ENCODE measurements around the gene EIF1AD.
A peak's percentile ranks its signal among the peaks of the same experiment; 100 is the strongest.
"Not testable (repeated sequence)": the region's sequence is repeated elsewhere in the genome, so short reads cannot be mapped to it uniquely, and the experiment has no call there.

Gene EIF1AD

GRCh38 chr11:66020618-66021357, 18.8 kb upstream of the EIF1AD start:
- no peak for DNase-seq

DNA sequence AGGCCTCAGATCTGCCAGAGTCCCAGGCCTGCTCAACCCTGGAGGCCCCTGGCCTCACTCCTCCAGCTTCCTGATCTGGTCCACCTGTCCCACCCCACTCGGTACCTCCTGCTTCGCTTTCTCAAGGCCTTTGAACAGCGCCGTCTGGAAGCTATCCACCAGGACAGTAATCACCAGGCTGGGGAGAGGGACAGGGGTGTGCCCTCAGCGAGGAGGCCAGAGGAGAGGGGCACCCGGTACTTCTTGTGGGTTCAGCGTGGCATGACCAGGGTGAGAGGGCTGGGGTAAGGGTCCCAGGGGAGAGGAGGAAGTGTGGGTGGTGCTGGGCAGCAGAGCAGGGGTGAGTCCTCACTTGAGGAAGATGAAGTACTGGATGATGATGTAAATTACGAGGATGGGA, 18.3 kb upstream of the EIF1AD start:
- DNase-seq: no peak

DNA sequence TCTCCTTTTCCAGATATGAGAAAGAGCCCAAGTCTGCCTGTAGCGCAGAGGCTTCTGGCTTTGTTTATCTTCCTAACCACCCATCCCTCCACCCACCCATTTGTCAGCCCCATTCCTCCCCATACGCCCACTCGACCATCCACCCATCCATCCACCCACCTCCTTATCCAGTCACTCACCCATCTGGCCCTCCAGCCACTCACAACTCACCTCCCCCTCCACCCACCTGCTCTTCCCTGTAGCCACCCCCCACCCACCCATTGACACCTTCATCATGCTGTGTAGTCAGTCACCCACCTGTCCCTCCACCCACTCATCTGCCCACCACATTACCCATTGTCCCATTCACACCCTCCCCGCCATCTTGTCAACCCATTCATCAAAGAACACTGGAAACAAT, 15.4 kb upstream of the EIF1AD start:
- no peak for DNase-seq

DNA sequence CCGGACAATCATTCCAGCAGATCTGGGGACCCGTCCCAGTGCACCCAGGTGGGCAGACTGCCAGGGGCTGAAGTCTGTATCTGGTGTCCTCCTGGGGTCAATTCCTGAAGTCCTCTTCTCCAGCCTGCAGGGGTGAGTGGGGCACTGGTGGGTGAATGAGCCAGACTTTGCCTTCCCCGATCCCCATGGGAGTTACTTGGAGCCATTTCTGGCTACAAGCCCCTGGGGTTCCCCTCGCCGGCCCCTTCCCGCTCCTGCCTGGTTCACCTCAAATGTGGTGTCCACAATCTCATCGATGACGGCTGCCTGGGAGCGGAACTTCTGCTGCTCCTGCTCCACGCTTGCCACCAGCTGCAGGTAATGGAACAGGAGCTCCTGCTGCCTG, 14.8 kb upstream of the EIF1AD start:
- DNase-seq: no peak

DNA sequence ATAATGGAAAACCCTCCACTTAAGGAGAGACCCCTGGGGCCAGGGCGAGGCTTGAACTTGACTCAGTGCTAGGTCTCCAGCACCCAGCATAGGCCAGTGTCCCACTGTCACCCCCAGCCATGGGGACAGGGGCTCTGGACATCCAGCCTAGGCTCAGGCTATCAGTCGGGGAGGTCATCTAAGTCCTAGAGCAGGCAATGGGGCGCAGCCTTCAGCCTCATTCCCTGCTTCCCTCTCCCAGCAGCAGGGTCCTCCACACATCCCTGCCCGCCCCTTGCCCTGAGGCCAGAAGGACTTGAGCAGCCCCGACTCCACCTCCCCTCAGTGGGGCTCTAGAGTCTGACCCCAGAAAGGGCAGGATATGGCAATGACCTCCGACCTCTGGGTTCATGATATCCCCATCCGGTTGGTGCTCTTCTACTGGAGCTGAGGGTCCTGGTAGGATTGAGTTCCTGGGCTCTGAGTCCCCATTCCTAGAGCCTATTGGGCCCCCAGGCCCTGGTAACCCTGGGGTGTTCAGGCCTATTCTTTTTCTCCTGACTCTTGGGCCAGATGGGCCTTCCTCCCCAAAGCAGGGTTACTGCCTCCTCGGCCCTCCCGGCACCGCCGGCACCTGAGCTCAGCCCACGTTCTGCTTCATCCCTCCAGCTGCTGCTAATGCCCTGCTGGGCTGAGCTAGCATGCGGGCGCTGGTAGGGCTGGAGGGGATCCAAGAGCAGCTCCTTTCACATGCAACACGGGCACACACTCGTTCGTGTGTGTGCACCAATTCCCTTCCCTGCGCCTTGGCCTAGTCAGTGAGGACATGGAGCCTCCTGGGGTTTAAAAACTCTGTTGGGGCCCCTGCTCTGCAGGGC, 14.2 kb upstream of the EIF1AD start:
- peak; percentile 13 for DNase-seq

DNA sequence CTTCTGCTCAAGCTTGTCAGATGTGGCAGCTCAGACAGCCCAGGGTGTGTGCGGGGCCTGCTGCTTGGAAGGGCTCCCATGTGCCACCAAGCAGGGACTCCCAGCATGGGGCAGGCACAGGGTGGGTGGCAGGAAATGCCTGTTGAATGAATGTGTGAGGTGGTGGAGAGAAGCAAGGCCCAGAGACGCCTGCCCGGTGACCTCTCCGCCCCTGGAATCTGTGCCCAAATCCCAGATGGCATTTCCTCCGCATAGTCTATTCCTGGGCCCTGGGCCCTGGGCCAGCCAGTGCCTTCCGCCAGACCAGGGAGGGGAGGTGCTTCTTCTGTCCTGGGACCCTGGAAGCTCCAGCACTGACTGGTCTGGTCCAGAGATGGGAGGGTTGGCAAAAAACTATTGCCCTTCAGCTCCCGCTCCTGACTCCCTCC, 13.5 kb upstream of the EIF1AD start:
- DNase-seq: no peak

GRCh38 chr11:66014804-66015453, 13.0 kb upstream of the EIF1AD start:
- DNase-seq: no peak

- no peak for DNase-seq
Observed at GRCh38 chr11:66013762-66014100, 11.8 kb upstream of the EIF1AD start.

DNA sequence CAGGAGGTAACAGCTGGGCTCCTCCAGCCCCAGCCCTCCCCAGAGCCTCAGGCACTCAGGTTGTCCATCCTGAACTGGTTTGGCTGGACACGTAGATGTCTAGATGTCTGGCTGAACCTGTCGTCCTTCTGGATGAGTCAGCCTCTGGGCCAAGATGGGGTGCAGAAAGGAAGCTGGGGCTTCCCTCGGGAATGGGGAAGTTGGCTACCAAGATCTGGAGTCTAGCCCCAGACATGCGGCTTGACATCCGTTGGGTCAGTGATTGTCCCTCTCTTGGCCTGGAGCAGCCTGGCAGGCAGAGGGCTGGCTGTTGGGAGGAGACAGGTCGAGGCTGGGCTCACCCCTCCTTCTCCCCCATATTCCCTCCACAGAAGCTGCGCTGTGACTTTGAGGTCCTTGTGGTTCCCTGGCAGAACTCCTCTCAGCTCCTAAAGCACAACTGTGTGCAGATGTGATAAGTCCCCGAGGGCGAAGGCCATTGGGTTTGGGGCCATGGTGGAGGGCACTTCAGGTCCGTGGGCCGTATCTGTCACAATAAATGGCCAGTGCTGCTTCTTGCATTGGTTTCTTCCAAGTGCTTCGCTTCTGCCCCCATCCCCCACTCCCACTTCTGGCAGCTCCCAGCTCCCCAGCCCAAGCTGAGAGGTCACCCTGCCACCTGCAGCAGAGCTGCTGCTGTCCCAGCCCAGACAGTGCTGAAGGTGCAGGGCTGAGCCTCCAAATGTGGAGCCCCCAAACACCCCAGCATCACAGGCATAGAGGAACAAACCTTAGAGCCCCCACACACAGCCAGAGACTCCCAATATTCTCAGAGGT, 11.2 kb upstream of the EIF1AD start:
- DNase-seq: no peak

DNA sequence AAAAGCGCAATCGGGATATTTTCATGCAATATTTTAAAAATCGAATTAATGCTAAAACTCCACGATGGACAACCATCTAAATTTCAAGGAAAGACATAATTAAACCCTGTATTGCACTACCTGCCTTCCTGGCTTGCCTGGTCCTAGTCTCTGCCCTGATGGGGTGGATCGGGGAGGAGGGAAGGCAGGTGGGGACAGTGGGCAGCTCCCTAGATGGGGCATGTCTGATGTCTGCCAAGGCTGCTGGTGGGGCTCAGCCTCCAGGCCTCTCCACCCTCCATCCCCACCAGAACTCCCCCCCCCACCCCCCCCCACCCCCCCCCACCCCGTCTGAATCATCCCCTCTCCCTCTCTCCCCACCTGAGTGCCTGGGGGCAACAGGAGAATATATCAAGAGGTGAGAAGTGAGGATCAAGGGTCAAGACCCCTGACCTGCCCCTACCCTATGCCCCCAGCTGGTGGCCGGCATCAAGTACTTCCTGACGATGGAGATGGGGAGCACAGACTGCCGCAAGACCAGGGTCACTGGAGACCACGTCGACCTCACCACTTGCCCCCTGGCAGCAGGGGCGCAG, 10.5 kb upstream of the EIF1AD start:
- DNase-seq: no peak

GRCh38 chr11:66011785-66012303, 9.9 kb upstream of the EIF1AD start, which contains the start of gene CST6:
TSS of gene CST6 (plus strand) at chr11:66012008. CDS start at chr11:66012045, 37 bp downstream.
- DNase-seq: no peak

DNA sequence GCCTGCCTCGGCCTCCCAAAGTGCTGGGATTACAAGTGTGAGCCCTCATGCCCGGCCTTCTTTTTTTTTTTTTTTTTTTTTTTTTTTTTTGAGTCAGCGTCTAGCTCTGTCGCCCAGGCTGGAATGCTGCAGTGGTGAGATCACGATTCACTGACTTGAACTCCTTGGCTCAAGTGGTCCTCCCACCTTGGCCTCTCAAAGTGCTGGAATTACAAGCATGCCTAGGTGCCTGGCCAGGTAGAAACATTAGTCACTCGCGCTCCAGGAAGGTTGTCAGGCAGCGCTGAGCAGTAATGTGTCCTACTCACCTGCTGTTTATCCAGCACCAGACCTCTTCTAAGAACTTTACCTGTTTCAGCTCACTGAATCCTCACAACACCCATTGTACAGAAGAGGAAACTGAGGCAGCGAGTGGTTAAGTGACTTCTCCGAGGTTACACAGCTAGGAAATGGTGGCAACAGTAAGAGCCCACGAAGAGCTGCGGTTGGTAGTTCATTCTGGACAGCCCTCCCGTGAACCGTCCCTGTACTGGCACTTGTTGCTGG, 9.4 kb upstream of the EIF1AD start:
- no peak for DNase-seq

DNA sequence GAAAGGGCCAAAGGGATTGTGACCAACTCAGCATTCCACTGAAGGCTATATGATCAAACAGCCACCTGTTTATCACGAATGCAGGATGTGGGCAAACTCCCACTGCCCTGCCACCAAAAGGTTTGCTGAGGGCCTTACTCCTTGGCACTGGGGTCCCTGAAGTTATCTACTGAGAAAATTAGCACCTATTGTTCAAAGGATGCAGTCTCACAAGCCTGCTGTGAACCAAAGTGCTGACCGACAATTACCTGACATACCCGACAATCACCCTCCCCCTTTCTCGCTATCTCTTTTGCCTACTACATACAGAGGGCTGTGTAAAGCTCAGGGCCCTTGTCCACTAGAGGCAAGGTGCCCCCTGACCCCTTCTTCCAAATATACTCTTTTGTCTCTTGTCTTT, 8.1 kb upstream of the EIF1AD start:
- not testable (repeated sequence) for DNase-seq

GRCh38 chr11:66008468-66009101, 6.6 kb upstream of the EIF1AD start:
- no peak for DNase-seq

GRCh38 chr11:66008095-66008467, 6.1 kb upstream of the EIF1AD start:
- no peak for DNase-seq

GRCh38 chr11:66007201-66007634, 5.3 kb upstream of the EIF1AD start:
- DNase-seq: no peak

GRCh38 chr11:66006891-66007176, 4.9 kb upstream of the EIF1AD start:
- no peak for DNase-seq

DNA sequence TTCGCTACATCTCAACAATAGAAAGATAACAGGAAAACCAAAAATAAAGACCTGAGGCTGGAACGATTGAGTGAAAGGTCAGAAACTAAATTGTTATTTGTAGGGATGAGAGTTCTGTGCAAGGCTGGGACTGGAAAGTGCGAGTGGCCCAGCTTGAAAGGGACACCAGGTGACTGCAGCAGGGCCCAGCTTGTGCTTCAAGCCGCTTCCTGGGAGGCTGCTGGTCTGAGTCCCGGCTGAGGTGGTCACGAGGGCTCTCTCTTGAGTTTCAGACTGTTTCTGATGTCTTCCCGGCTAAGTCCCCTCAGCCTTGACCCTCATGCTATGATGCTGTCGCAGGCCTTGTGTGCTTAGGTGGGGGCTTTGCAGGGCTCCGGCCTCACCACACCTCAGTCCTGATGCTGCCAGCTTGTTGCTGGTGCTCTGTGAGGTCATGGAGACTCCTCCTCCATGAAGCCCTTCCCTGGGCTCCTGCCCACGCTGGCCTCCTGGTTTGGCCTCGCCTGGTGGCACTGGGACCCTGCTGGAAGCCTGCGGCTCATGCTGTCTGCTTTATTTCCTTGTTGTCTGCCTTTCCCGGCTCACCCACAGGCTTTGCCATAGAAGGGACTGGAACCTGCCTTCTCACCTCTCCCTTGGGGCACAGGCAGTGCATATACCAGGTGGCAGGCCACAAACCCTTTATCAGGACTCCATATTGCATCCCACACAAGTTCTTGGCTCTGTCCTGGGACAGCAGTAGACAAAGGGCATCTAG, 4.4 kb upstream of the EIF1AD start:
- no peak for DNase-seq

DNA sequence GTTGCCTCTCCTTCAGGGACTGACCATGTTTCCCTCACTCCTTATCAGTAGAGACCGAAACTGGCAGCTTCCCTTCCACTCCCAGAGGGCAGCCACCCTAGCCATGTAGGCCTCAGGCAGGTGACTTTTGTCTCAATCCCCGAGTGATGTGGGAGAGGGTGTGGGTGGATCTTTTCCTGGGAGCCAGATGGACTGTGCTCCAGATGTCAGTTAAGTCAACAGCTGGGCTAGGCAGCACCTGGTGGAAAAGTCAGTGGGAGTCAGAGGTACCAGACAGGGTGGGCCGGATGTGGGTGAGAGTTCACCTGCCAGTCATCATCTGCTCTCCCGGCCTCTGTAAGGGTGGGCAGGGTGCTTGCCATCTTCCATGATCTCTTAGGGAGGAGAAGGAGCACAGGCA, 2.2 kb upstream of the EIF1AD start:
- no peak for DNase-seq

DNA sequence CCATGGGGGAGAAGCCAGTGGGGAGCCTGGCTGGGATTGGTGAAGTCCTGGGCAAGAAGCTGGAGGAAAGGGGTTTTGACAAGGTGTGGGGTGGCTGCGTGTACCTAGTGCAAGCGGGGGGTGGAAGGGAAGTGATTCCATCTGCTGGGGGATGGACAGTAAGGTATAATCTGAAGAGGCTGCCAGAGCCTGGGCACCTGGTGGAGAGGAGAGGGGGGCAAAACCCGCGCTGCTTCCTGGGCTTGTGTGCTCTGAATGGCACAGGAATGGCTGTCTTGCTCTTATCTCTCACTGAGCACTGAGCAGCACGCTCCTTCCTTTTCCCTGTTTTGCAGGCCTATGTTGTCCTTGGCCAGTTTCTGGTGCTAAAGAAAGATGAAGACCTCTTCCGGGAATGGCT, 1.3 kb upstream of the EIF1AD start:
- DNase-seq: no peak

- DNase-seq: peak; percentile 70
Observed at GRCh38 chr11:66002648-66003225, 780 bp upstream of the EIF1AD start.

All from NCI-H1092 treated with DMSO at 0.1 percent for 48 hours (cell line).